D721Med (cell line): ENCODE measurements around the gene COG4.
"Not testable (repeated sequence)": the region's sequence is repeated elsewhere in the genome, so short reads cannot be mapped to it uniquely, and the experiment has no call there.

Experiments used
- DNase-seq: peaks from one replicate; pipeline ENCODE4 v3.0.0; 2011; ENCODE audit warnings: low spot score; ENCODE audit not compliant: insufficient read length
- FAIRE-seq: peaks from 2 replicates; lab custom pipeline; 2011; peaks lifted over from hg19 to GRCh38; lab: Jason Lieb, UNC
- CTCF ChIP-seq: IDR thresholded peaks from 2 replicates; pipeline ENCODE4 v1.5.1; 2012; ENCODE audit warnings: mild to moderate bottlenecking, control low read depth; ENCODE audit not compliant: insufficient read depth; ENCODE audit errors: missing control alignments

The COG4 gene

GRCh38 chr16:70454222-70455034 lies 68.9 kb downstream of the COG4 start, which contains the start of gene FCSK:
Gene FCSK (plus strand): TSS chr16:70454595. CDS start chr16:70463191, 8,596 bp downstream.
- TF ChIP-seq CTCF: no peak
- FAIRE-seq: no peak
- DNase-seq: no peak

- FAIRE-seq (no peak), DNase-seq (no peak)
- no peak for TF ChIP-seq CTCF
Observed at GRCh38 chr16:70453892-70454221, 69.5 kb downstream of the COG4 start.

- TF ChIP-seq CTCF: no peak
- no peak for DNase-seq
- FAIRE-seq: no peak
Observed at GRCh38 chr16:70453117-70453891, 70.0 kb downstream of the COG4 start.

GRCh38 chr16:70451004-70451340 lies 72.4 kb downstream of the COG4 start:
- not testable (repeated sequence) for FAIRE-seq, DNase-seq

GRCh38 chr16:70450142-70451003 lies 73.0 kb downstream of the COG4 start:
- not testable (repeated sequence) for DNase-seq, FAIRE-seq

- FAIRE-seq: no peak
- DNase-seq: no peak
Observed at GRCh38 chr16:70448075-70448474, 75.3 kb downstream of the COG4 start.

More at GRCh38 chr16:70448075-70448474, 75.3 kb downstream of the COG4 start:
- no peak for TF ChIP-seq CTCF
